Colonic mucosa (tissue), 4 donors: ENCODE data around the gene ZSCAN5A. TPM values are rescaled to one million over a fixed set of nuclear protein-coding genes. Genes with fewer than 3 reads are reported as not detected.

Experiments
- DNase-seq: peaks from one replicate; pipeline ENCODE4 v3.0.0-alpha.2; 2020
- H3K27ac ChIP-seq: fragments of 200-600 bp; one replicate; pipeline ENCODE4 v1.8.0; 2021
- H3K27me3 ChIP-seq: fragments of 200-600 bp; one replicate; pipeline ENCODE4 v1.8.0; 2021
- H3K36me3 ChIP-seq: fragments of 200-600 bp; one replicate; pipeline ENCODE4 v1.8.0; 2021
- H3K4me1 ChIP-seq: fragments of 200-600 bp; one replicate; pipeline ENCODE4 v1.8.0; 2021; ENCODE audit warnings: mild to moderate bottlenecking
- H3K4me3 ChIP-seq: fragments of 200-600 bp; one replicate; pipeline ENCODE4 v1.8.0; 2021
- H3K9ac ChIP-seq, 2 donors: one replicate each; pipeline ENCODE4 v1.7.0; 2013; ENCODE audit warnings: control low read depth in 2 of 2, low read depth in 2 of 2, low read length in 2 of 2
- H3K9me3 ChIP-seq: fragments of 200-600 bp; one replicate; pipeline ENCODE4 v1.8.0; 2021
- CTCF ChIP-seq: fragments of 200-600 bp; IDR thresholded peaks from one replicate; pipeline ENCODE4 v1.8.0; 2022; ENCODE audit warnings: antibody characterized with exemption, mild to moderate bottlenecking
- intact Hi-C: fragments of 100-400 bp; cut with DNase I; formaldehyde crosslinking; loops from one replicate; pipeline ENCODE4 v1.14.1; 2022
- total RNA-seq, 2 donors: library from RNA; stranded (reverse); fragmentation: NEBNext Ultra II Directional in 1 of 2; extraction: Animal tissue kit (Norgen Biotek cat#: 25700) in 1 of 2; gene quantifications; one replicate each; pipeline ENCODE4 v1.2.1, GENCODE V29; 2021
- donor health status: healthy.
- donor health status: DM: no; HTN: no; CAD: no.
- donor health status: DM: no; HTN: no; CAD: no.

Gene ZSCAN5A
- total RNA-seq = 10 to 100 TPM in 1 of 2 donors, 1 to 10 TPM in 1; 9.8 to 12.1 TPM

GRCh38 chr19:56314381-56315076 lies at the start of gene ZSCAN5A:
Gene ZSCAN5A, minus strand, starts transcription at chr19:56314839. Its CDS starts 89,793 bp downstream, at chr19:56225046.
- Histone ChIP-seq H3K4me3 (peak within 1 kb of the TSS; percentile 67), H3K9ac (peak within 1 kb of the TSS; percentile 74 to 99), H3K27ac (peak within 1 kb of the TSS; percentile 93), H3K9me3 (no peaks in the 10 kb centered on the region), H3K27me3 (no peaks in the 10 kb centered on the region), H3K36me3 (no peaks in the 10 kb centered on the region), H3K4me1 (peaks cover 8% of the 10 kb centered on the region)
- no peak for TF ChIP-seq CTCF
- peak; percentile 99 for DNase-seq
- intact Hi-C loops = no loop called here

GRCh38 chr19:56360841-56361240 lies 46.2 kb upstream of the ZSCAN5A start:
- intact Hi-C loops = no loop called here
- H3K9me3 ChIP-seq = no peaks in the 10 kb centered on the region
- no peaks in the 10 kb centered on the region for H3K4me1 ChIP-seq
- H3K9ac ChIP-seq = no peak overlapping the region
- no peaks in the 10 kb centered on the region for H3K36me3 ChIP-seq
- no peak overlapping the region for H3K4me3 ChIP-seq
- no peak overlapping the region for H3K27ac ChIP-seq
- H3K27me3 ChIP-seq = no peaks in the 10 kb centered on the region
- TF ChIP-seq CTCF = no peak
- no peak for DNase-seq

GRCh38 chr19:56356944-56357343 lies 42.3 kb upstream of the ZSCAN5A start:
- H3K27ac ChIP-seq = no peak overlapping the region
- no peaks in the 10 kb centered on the region for H3K4me1 ChIP-seq
- no peak overlapping the region for H3K4me3 ChIP-seq
- no peaks in the 10 kb centered on the region for H3K27me3 ChIP-seq
- H3K9me3 ChIP-seq = no peaks in the 10 kb centered on the region
- no peak for TF ChIP-seq CTCF
- no peak for DNase-seq
- H3K9ac ChIP-seq = no peak overlapping the region
- no peaks in the 10 kb centered on the region for H3K36me3 ChIP-seq
- intact Hi-C loops = no loop called here

GRCh38 chr19:56355517-56355916 lies 40.9 kb upstream of the ZSCAN5A start:
- Histone ChIP-seq H3K4me1 (no peaks in the 10 kb centered on the region), H3K27ac (no peak overlapping the region), H3K9me3 (no peaks in the 10 kb centered on the region), H3K4me3 (no peak overlapping the region), H3K9ac (no peak overlapping the region), H3K36me3 (no peaks in the 10 kb centered on the region), H3K27me3 (no peaks in the 10 kb centered on the region)
- no peak for TF ChIP-seq CTCF
- DNase-seq = no peak
- intact Hi-C loops = no loop called here

GRCh38 chr19:56351208-56351607 lies 36.6 kb upstream of the ZSCAN5A start:
- Histone ChIP-seq H3K4me1 (no peaks in the 10 kb centered on the region), H3K9ac (no peak overlapping the region), H3K36me3 (no peaks in the 10 kb centered on the region), H3K4me3 (no peak overlapping the region), H3K27me3 (no peaks in the 10 kb centered on the region), H3K27ac (no peak overlapping the region), H3K9me3 (no peaks in the 10 kb centered on the region)
- intact Hi-C loops = loop anchor here (5.0 kb wide), 1 partner anchor 284 kb away; no protein-coding TSS in a partner anchor
- TF ChIP-seq CTCF = no peak
- DNase-seq = no peak
